ENCODE data around the gene CCDC134. TPM values are rescaled to one million over a fixed set of nuclear protein-coding genes. Genes with fewer than 3 reads are reported as not detected.

Gene CCDC134
- total RNA-seq (2014; rRNA removed) (7.9 and 17.6 TPM in 2 replicates), Bru-seq, nascent RNA (percentile 51 among the genes with signal in this experiment), BruChase-seq, experiment 1, labeled RNA remaining after a 6-hour chase (percentile 53 among the genes with signal in this experiment), BruChase-seq, experiment 2, labeled RNA remaining after a 2-hour chase (percentile 51 among the genes with signal in this experiment)
- long read RNA-seq, partial matches to known transcripts = 0 of 3 reads
- long read RNA-seq, other reads (novel, unspliced or antisense) = 2 of 3 reads

GRCh38 chr22:41800348-41801146, at the start of gene CCDC134:
Gene CCDC134 (plus strand): TSS chr22:41800679. CDS start chr22:41808891, 8,212 bp downstream.
- DNase-seq (peak; percentile 80), ATAC-seq (peak; percentile 95)
- Histone ChIP-seq H3K27me3 (ENCODE audit: low read length) (no peaks in the 10 kb centered on the region), H3F3A (ENCODE audit: low read length, unreplicated experiment) (no peaks in the 10 kb centered on the region), H3K4me2 (ENCODE audit: low read length) (peak within 1 kb of the TSS; percentile 85), H3K9me3 (ENCODE audit: low read length) (no peaks in the 10 kb centered on the region), H3K4me1 (ENCODE audit: insufficient read depth, low read length) (peaks cover 14% of the 10 kb centered on the region), H2AFZ (ENCODE audit: low read length) (peak within 1 kb of the TSS; percentile 98), H3K79me2 (ENCODE audit: low read length) (peaks cover 38% of the 10 kb centered on the region), H3K27ac (ENCODE audit: low read length) (peak within 1 kb of the TSS; percentile 56), H3K4me3 (ENCODE audit: low read length) (peak within 1 kb of the TSS; percentile 97), H3K9ac (ENCODE audit: low read length) (peak within 1 kb of the TSS; percentile 75), H3K9me2 (replicated peaks; ENCODE audit: low read length) (no peaks in the 10 kb centered on the region), H4K20me1 (ENCODE audit: low read length) (no peaks in the 10 kb centered on the region), H3K36me3 (ENCODE audit: low read depth, low read length) (no peaks in the 10 kb centered on the region)
- TSS peak; percentile 70 for BruUV-seq (replicated peaks)
- POLR2A ChIA-PET (ENCODE audit: unreplicated experiment) = interaction anchor here (0.6 to 0.9 kb wide), 2 partner anchors 54 to 103 kb away, joined by 3 to 5 read pairs; no protein-coding TSS in a partner anchor
- intact Hi-C loops (cut with micrococcal nuclease) = loop anchor here (5.0 kb wide), 1 partner anchor 53 kb away; no protein-coding TSS in a partner anchor
- CTCF ChIA-PET = interaction anchor here (1.2 to 1.4 kb wide), 2 partner anchors 54 to 103 kb away, joined by 5 to 8 read pairs; no protein-coding TSS in a partner anchor
- no peak for TF ChIP-seq CTCF (conservative IDR thresholded peaks at IDR 0.05; ENCODE audit: low read depth, low read length)
- no peak for TF ChIP-seq EZH2phosphoT487 (IDR thresholded peaks at IDR 0.05; ENCODE audit: borderline replicate concordance, low read length)
- TF ChIP-seq EZH2 (IDR thresholded peaks at IDR 0.05; ENCODE audit: low read length, unreplicated experiment) = no peak

DNA sequence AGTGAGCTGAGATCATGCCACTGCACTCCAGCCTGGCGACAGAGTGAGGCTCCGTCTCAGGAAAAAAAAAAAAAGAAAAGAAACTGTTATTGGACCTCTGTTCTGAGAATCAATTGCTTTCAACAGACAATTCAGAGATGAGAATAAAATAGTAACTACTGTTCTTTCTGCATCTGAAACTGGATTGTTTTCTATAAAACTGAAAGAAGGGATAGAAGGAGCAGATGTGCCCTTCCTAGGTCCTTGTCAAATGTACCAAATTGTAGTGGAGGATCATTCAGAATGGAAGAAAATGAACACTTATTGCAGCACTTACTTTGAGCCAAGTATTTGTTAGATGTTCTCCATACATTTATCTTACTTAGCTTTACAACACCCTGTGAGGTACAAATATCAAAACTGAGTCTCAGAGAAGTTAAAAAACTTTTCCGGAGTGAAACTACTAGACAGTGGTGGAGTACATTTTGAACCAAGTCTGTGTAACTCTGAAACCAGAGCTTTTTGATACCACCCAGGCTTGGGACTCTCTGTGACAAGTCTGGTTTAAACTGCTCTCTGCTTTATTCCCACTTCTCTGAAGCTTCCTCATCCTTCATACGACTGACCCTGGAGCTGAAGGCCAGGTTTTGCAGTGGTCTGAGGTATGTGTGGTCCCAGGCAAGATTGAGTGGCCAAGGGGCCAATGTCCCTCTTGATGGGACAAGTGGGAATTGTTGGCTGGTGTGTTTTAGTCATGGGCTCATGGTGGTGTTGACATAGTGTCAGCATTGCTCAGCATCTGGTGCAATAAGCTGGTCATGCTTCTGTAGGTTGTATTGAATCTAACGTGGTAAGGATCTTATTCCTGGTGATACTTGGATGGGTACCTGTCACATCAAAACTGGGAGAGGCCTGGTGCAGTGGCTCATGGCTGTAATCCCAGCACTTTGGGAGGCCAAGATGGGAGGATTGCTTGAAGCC, 48.2 kb upstream of the CCDC134 start:
- DNase-seq = peak; percentile 4
- POLR2A ChIA-PET (ENCODE audit: unreplicated experiment) = no interaction called here
- H3F3A ChIP-seq (ENCODE audit: low read length, unreplicated experiment) = no peaks in the 10 kb centered on the region
- H3K9ac ChIP-seq (ENCODE audit: low read length) = no peak overlapping the region
- no peak for TF ChIP-seq EZH2 (IDR thresholded peaks at IDR 0.05; ENCODE audit: low read length, unreplicated experiment)
- no peaks in the 10 kb centered on the region for H4K20me1 ChIP-seq (ENCODE audit: low read length)
- no peak overlapping the region for H3K27ac ChIP-seq (ENCODE audit: low read length)
- no peak overlapping the region for H3K4me3 ChIP-seq (ENCODE audit: low read length)
- H3K79me2 ChIP-seq (ENCODE audit: low read length) = no peaks in the 10 kb centered on the region
- no peaks in the 10 kb centered on the region for H3K27me3 ChIP-seq (ENCODE audit: low read length)
- intact Hi-C loops (cut with micrococcal nuclease) = no loop called here
- BruUV-seq (replicated peaks) = no TSS peak
- no peaks in the 10 kb centered on the region for H3K9me2 ChIP-seq (replicated peaks; ENCODE audit: low read length)
- H3K36me3 ChIP-seq (ENCODE audit: low read depth, low read length) = no peaks in the 10 kb centered on the region
- no peak overlapping the region for H2AFZ ChIP-seq (ENCODE audit: low read length)
- H3K9me3 ChIP-seq (ENCODE audit: low read length) = no peaks in the 10 kb centered on the region
- H3K4me2 ChIP-seq (ENCODE audit: low read length) = no peak overlapping the region
- no peak for ATAC-seq
- H3K4me1 ChIP-seq (ENCODE audit: insufficient read depth, low read length) = no peaks in the 10 kb centered on the region
- CTCF ChIA-PET = no interaction called here

DNA sequence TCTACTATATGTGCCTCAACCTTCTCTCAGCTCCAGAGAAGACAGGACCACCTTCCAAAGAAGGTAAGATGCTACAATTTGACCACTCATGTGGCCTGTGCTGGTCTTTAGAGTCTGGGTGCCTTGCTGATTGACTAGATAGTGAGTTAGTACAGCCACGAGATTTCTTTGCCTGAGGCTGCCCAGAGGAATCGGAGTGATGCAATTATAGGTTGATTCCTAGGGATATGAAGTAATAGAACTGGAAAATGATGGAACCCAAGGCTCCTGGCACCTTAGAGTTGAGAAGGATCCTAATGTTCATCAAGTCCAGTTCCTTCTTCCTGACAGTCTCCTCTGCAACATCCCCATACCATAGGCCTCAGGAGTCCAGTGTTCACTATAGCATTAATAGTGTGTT, 46.5 kb upstream of the CCDC134 start:
- Histone ChIP-seq H3K9me3 (ENCODE audit: low read length) (no peaks in the 10 kb centered on the region), H3K9me2 (replicated peaks; ENCODE audit: low read length) (no peaks in the 10 kb centered on the region), H3K4me2 (ENCODE audit: low read length) (no peak overlapping the region), H3K36me3 (ENCODE audit: low read depth, low read length) (no peaks in the 10 kb centered on the region), H2AFZ (ENCODE audit: low read length) (no peak overlapping the region), H3K79me2 (ENCODE audit: low read length) (no peaks in the 10 kb centered on the region), H3K27ac (ENCODE audit: low read length) (no peak overlapping the region), H3K9ac (ENCODE audit: low read length) (no peak overlapping the region), H3K27me3 (ENCODE audit: low read length) (no peaks in the 10 kb centered on the region), H3K4me3 (ENCODE audit: low read length) (no peak overlapping the region), H3F3A (ENCODE audit: low read length, unreplicated experiment) (no peaks in the 10 kb centered on the region), H4K20me1 (ENCODE audit: low read length) (no peaks in the 10 kb centered on the region), H3K4me1 (ENCODE audit: insufficient read depth, low read length) (no peaks in the 10 kb centered on the region)
- CTCF ChIA-PET = no interaction called here
- no peak for TF ChIP-seq CTCF (conservative IDR thresholded peaks at IDR 0.05; ENCODE audit: low read depth, low read length)
- no peak for TF ChIP-seq EZH2 (IDR thresholded peaks at IDR 0.05; ENCODE audit: low read length, unreplicated experiment)
- no peak for TF ChIP-seq EZH2phosphoT487 (IDR thresholded peaks at IDR 0.05; ENCODE audit: borderline replicate concordance, low read length)
- intact Hi-C loops (cut with micrococcal nuclease) = no loop called here
- no peak for ATAC-seq
- no peak for DNase-seq
- POLR2A ChIA-PET (ENCODE audit: unreplicated experiment) = no interaction called here
- no TSS peak for BruUV-seq (replicated peaks)
